ENCODE data around the gene ACTL7B.
A peak's percentile ranks its signal among the peaks of the same experiment; 100 is the strongest.
"Not testable (repeated sequence)": the region's sequence is repeated elsewhere in the genome, so short reads cannot be mapped to it uniquely, and the experiment has no call there.

ACTL7B gene

GRCh38 chr9:108860764-108861163, 5.0 kb upstream of the ACTL7B start:
- TF ChIP-seq GATA1 (IDR thresholded peaks at IDR 0.05; ENCODE audit: low read depth, low read length): no peak
- TF ChIP-seq POLR2A (IDR thresholded peaks at IDR 0.05; ENCODE audit: low read length): no peak
- DNase-seq: no peak

GRCh38 chr9:108860354-108860753, 4.6 kb upstream of the ACTL7B start:
- TF ChIP-seq GATA1 (IDR thresholded peaks at IDR 0.05; ENCODE audit: low read depth, low read length): no peak
- no peak for TF ChIP-seq POLR2A (IDR thresholded peaks at IDR 0.05; ENCODE audit: low read length)
- DNase-seq: no peak

GRCh38 chr9:108859459-108860114, 3.8 kb upstream of the ACTL7B start:
- no peak for DNase-seq
- TF ChIP-seq POLR2A (IDR thresholded peaks at IDR 0.05; ENCODE audit: low read length) (no peak), GATA1 (IDR thresholded peaks at IDR 0.05; ENCODE audit: low read depth, low read length) (no peak)

GRCh38 chr9:108857572-108857971, 1.8 kb upstream of the ACTL7B start:
- TF ChIP-seq GATA1 (IDR thresholded peaks at IDR 0.05; ENCODE audit: low read depth, low read length) (no peak), POLR2A (IDR thresholded peaks at IDR 0.05; ENCODE audit: low read length) (no peak)
- DNase-seq: no peak

- no peak for DNase-seq
- TF ChIP-seq GATA1 (IDR thresholded peaks at IDR 0.05; ENCODE audit: low read depth, low read length): no peak
- no peak for TF ChIP-seq POLR2A (IDR thresholded peaks at IDR 0.05; ENCODE audit: low read length)
Measured at GRCh38 chr9:108855529-108855886, 278 bp downstream of the ACTL7B start.

- no peak for DNase-seq
- TF ChIP-seq GATA1 (IDR thresholded peaks at IDR 0.05; ENCODE audit: low read depth, low read length) (no peak), POLR2A (IDR thresholded peaks at IDR 0.05; ENCODE audit: low read length) (no peak)
Measured at GRCh38 chr9:108854641-108855528, 901 bp downstream of the ACTL7B start.

GRCh38 chr9:108854094-108854493, 1.7 kb downstream of the ACTL7B start:
- DNase-seq: no peak
- TF ChIP-seq GATA1 (IDR thresholded peaks at IDR 0.05; ENCODE audit: low read depth, low read length) (no peak), POLR2A (IDR thresholded peaks at IDR 0.05; ENCODE audit: low read length) (no peak)

- no peak for DNase-seq
- TF ChIP-seq GATA1 (IDR thresholded peaks at IDR 0.05; ENCODE audit: low read depth, low read length): no peak
- TF ChIP-seq POLR2A (IDR thresholded peaks at IDR 0.05; ENCODE audit: low read length): no peak
Measured at GRCh38 chr9:108852079-108852478, 3.7 kb downstream of the ACTL7B start.

- TF ChIP-seq POLR2A (IDR thresholded peaks at IDR 0.05; ENCODE audit: low read length) (no peak), GATA1 (IDR thresholded peaks at IDR 0.05; ENCODE audit: low read depth, low read length) (no peak)
- no peak for DNase-seq
Measured at GRCh38 chr9:108851138-108851537, 4.6 kb downstream of the ACTL7B start.

GRCh38 chr9:108850293-108850897, 5.4 kb downstream of the ACTL7B start:
- DNase-seq: peak; percentile 24 to 45
- TF ChIP-seq POLR2A (IDR thresholded peaks at IDR 0.05; ENCODE audit: low read length) (no peak), GATA1 (IDR thresholded peaks at IDR 0.05; ENCODE audit: low read depth, low read length) (no peak)

- DNase-seq: not testable (repeated sequence)
Measured at GRCh38 chr9:108848296-108848695, 7.5 kb downstream of the ACTL7B start.

- TF ChIP-seq POLR2A (IDR thresholded peaks at IDR 0.05; ENCODE audit: low read length): no peak
- DNase-seq: no peak
Measured at GRCh38 chr9:108845947-108846346, 9.8 kb downstream of the ACTL7B start.

GRCh38 chr9:108845507-108845906, 10.3 kb downstream of the ACTL7B start:
- TF ChIP-seq POLR2A (IDR thresholded peaks at IDR 0.05; ENCODE audit: low read length) (no peak), GATA1 (IDR thresholded peaks at IDR 0.05; ENCODE audit: low read depth, low read length) (no peak)
- DNase-seq: no peak

- DNase-seq: no peak
- TF ChIP-seq POLR2A (IDR thresholded peaks at IDR 0.05; ENCODE audit: low read length) (no peak), GATA1 (IDR thresholded peaks at IDR 0.05; ENCODE audit: low read depth, low read length) (no peak)
Measured at GRCh38 chr9:108844856-108845255, 10.9 kb downstream of the ACTL7B start.

GRCh38 chr9:108844391-108844790, 11.4 kb downstream of the ACTL7B start:
- TF ChIP-seq POLR2A (IDR thresholded peaks at IDR 0.05; ENCODE audit: low read length) (no peak), GATA1 (IDR thresholded peaks at IDR 0.05; ENCODE audit: low read depth, low read length) (no peak)

More at GRCh38 chr9:108844391-108844790, 11.4 kb downstream of the ACTL7B start:
- no peak for DNase-seq

Data from erythroblast (primary cell).